ENCODE results near the gene EIF4E3. TPM values are rescaled to one million over a fixed set of nuclear protein-coding genes. Genes with fewer than 3 reads are reported as not detected.
A peak's percentile ranks its signal among the peaks of the same experiment; 100 is the strongest.

Gene EIF4E3
- total RNA-seq, 1 donor: 2.9 TPM

DNA sequence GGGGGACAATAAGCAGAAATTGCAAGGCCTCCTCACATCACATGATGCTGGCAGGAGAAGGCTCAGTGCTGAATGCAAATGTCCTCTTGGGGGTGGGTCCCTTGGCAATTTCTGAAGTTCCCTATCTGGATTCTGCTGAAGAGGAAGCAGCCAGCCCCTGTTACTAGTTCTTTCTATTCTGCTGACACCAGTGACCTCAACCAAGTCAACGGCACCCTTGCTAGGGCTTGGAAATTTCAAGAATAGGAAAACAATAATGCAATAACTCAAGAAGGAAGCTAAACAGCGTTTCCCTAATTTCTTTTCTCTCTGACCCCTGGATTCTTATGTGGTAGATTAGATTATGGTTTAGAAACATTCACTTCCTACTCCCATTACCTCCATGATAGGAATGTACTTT, 95.5 kb downstream of the EIF4E3 start:
- Histone ChIP-seq H2AFZ (ENCODE audit: low read length) (peak overlapping the region; percentile 36), H3K4me1 (ENCODE audit: insufficient read depth, low read length) (peaks cover 3% of the 10 kb centered on the region), H3K36me3 (ENCODE audit: insufficient read depth, low read length) (no peaks in the 10 kb centered on the region), H3K9me3 (ENCODE audit: low read depth, low read length) (no peaks in the 10 kb centered on the region), H3K4me2 (ENCODE audit: insufficient read depth, low read length) (no peak overlapping the region), H4K20me1 (ENCODE audit: insufficient read depth, low read length) (no peaks in the 10 kb centered on the region), H3K27me3 (ENCODE audit: insufficient read depth, low read length) (no peaks in the 10 kb centered on the region), H3K79me2 (ENCODE audit: insufficient read depth, low read length) (no peaks in the 10 kb centered on the region), H3K27ac (ENCODE audit: low read depth, low read length) (no peak overlapping the region), H3K4me3 (ENCODE audit: insufficient read depth, low read length) (no peak overlapping the region)
- no peak for DNase-seq (ENCODE audit: insufficient read length, low spot score, missing footprints)
- TF ChIP-seq, protein P1, sequence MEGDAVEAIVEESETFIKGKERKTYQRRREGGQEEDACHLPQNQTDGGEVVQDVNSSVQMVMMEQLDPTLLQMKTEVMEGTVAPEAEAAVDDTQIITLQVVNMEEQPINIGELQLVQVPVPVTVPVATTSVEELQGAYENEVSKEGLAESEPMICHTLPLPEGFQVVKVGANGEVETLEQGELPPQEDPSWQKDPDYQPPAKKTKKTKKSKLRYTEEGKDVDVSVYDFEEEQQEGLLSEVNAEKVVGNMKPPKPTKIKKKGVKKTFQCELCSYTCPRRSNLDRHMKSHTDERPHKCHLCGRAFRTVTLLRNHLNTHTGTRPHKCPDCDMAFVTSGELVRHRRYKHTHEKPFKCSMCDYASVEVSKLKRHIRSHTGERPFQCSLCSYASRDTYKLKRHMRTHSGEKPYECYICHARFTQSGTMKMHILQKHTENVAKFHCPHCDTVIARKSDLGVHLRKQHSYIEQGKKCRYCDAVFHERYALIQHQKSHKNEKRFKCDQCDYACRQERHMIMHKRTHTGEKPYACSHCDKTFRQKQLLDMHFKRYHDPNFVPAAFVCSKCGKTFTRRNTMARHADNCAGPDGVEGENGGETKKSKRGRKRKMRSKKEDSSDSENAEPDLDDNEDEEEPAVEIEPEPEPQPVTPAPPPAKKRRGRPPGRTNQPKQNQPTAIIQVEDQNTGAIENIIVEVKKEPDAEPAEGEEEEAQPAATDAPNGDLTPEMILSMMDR (IDR thresholded peaks at IDR 0.05; ENCODE audit: extremely low read depth, low read depth, low read length): no peak

DNA sequence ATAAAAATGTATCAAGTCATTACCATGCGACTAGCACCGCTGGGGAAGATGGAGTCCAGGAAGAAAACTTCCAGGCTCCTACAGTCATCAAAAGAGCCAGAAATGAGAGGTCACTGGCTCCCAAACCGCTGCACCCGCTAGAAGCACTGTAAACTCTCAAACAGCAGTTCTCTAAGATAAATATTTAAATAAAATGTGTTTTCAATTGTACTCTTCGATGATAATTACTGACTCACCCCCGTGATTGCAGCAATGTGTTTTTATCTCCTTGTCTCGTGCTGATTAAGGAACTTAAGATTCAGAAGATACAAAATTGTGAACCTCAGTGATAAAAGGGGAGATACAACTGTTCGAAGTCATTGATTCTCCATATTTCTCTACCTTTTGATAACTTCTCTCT, 95.9 kb downstream of the EIF4E3 start:
- Histone ChIP-seq H3K27ac (ENCODE audit: low read depth, low read length) (no peak overlapping the region), H3K4me3 (ENCODE audit: insufficient read depth, low read length) (no peak overlapping the region), H3K4me2 (ENCODE audit: insufficient read depth, low read length) (no peak overlapping the region), H4K20me1 (ENCODE audit: insufficient read depth, low read length) (no peaks in the 10 kb centered on the region), H3K79me2 (ENCODE audit: insufficient read depth, low read length) (no peaks in the 10 kb centered on the region), H3K27me3 (ENCODE audit: insufficient read depth, low read length) (no peaks in the 10 kb centered on the region), H3K36me3 (ENCODE audit: insufficient read depth, low read length) (no peaks in the 10 kb centered on the region), H2AFZ (ENCODE audit: low read length) (peak overlapping the region; percentile 36), H3K4me1 (ENCODE audit: insufficient read depth, low read length) (peaks cover 3% of the 10 kb centered on the region), H3K9me3 (ENCODE audit: low read depth, low read length) (no peaks in the 10 kb centered on the region)
- DNase-seq (ENCODE audit: insufficient read length, low spot score, missing footprints): no peak
- TF ChIP-seq, protein P1 (IDR thresholded peaks at IDR 0.05; ENCODE audit: extremely low read depth, low read depth, low read length): no peak

DNA sequence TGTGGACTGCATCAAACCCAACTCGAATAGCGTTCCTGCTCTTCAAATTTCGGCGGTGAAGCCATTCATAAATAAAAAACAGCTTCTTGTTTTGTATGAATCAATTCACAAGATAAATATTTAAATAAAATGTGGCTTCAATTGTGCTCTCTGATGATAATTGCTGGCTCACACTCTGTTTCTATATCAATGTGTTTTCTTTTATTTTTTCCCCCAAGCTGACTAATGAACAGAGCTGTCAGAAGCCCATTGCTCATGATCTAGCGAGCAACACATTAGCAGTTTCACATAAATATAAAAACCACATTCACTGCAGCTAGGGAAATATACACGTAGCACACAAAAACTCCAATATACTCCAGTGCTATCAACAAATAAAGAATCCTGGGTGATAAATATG, 96.7 kb downstream of the EIF4E3 start:
- Histone ChIP-seq H3K4me1 (ENCODE audit: insufficient read depth, low read length) (peaks cover 3% of the 10 kb centered on the region), H3K4me3 (ENCODE audit: insufficient read depth, low read length) (no peak overlapping the region), H3K27ac (ENCODE audit: low read depth, low read length) (no peak overlapping the region), H3K9me3 (ENCODE audit: low read depth, low read length) (no peaks in the 10 kb centered on the region), H3K79me2 (ENCODE audit: insufficient read depth, low read length) (no peaks in the 10 kb centered on the region), H4K20me1 (ENCODE audit: insufficient read depth, low read length) (no peaks in the 10 kb centered on the region), H2AFZ (ENCODE audit: low read length) (no peak overlapping the region), H3K27me3 (ENCODE audit: insufficient read depth, low read length) (no peaks in the 10 kb centered on the region), H3K4me2 (ENCODE audit: insufficient read depth, low read length) (no peak overlapping the region), H3K36me3 (ENCODE audit: insufficient read depth, low read length) (no peaks in the 10 kb centered on the region)
- TF ChIP-seq, protein P1 (IDR thresholded peaks at IDR 0.05; ENCODE audit: extremely low read depth, low read depth, low read length): no peak
- DNase-seq (ENCODE audit: insufficient read length, low spot score, missing footprints): no peak

DNA sequence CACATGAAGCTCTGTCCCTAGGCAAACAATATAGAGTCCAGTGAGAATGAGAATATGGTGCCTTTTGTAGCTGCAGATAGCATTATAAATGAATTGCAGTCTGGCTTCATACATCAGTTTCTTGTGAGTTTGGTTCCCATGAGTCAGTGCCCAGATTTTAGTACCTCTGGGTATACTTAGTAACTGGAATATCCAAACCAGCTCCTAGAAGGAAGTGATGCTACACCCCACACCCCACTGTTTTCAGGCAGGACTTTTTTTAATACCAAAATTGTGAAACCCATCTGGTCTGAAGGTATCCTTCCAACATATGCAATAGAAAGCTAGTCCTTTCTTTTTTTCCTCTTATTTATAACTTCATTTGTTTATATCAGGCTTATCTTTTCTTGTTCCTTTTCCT, 99.5 kb downstream of the EIF4E3 start:
- Histone ChIP-seq H3K4me2 (ENCODE audit: insufficient read depth, low read length) (no peak overlapping the region), H3K4me1 (ENCODE audit: insufficient read depth, low read length) (peaks cover 3% of the 10 kb centered on the region), H3K27me3 (ENCODE audit: insufficient read depth, low read length) (peaks cover 15% of the 10 kb centered on the region), H2AFZ (ENCODE audit: low read length) (no peak overlapping the region), H3K36me3 (ENCODE audit: insufficient read depth, low read length) (no peaks in the 10 kb centered on the region), H3K9me3 (ENCODE audit: low read depth, low read length) (no peaks in the 10 kb centered on the region), H4K20me1 (ENCODE audit: insufficient read depth, low read length) (no peaks in the 10 kb centered on the region), H3K4me3 (ENCODE audit: insufficient read depth, low read length) (no peak overlapping the region), H3K79me2 (ENCODE audit: insufficient read depth, low read length) (no peaks in the 10 kb centered on the region), H3K27ac (ENCODE audit: low read depth, low read length) (no peak overlapping the region)
- no peak for DNase-seq (ENCODE audit: insufficient read length, low spot score, missing footprints)
- TF ChIP-seq, protein P1 (IDR thresholded peaks at IDR 0.05; ENCODE audit: extremely low read depth, low read depth, low read length): no peak

Other genes with a start within 250 kb of the EIF4E3 start
- 195 and 228 TPM in 2 replicates for gene FOXP1, start 141.7 kb downstream of the EIF4E3 start, total RNA-seq
- gene GPR27, start 28.5 kb upstream of the EIF4E3 start, total RNA-seq: under 0.01 TPM in 1 of 2 replicates, not detected in the other
- gene PROK2, start 59.7 kb upstream of the EIF4E3 start, total RNA-seq: not detected in 2 replicates